Measurements from ENCODE around the gene DCUN1D4.

DCUN1D4 gene

GRCh38 chr4:51842554-51843308 is at the start of gene DCUN1D4:
TSS of gene DCUN1D4 (plus strand) at chr4:51843153. CDS start at chr4:51843243, 90 bp downstream.
- peak; percentile 100 for DNase-seq (ENCODE audit: low read depth, low spot score)

DNA sequence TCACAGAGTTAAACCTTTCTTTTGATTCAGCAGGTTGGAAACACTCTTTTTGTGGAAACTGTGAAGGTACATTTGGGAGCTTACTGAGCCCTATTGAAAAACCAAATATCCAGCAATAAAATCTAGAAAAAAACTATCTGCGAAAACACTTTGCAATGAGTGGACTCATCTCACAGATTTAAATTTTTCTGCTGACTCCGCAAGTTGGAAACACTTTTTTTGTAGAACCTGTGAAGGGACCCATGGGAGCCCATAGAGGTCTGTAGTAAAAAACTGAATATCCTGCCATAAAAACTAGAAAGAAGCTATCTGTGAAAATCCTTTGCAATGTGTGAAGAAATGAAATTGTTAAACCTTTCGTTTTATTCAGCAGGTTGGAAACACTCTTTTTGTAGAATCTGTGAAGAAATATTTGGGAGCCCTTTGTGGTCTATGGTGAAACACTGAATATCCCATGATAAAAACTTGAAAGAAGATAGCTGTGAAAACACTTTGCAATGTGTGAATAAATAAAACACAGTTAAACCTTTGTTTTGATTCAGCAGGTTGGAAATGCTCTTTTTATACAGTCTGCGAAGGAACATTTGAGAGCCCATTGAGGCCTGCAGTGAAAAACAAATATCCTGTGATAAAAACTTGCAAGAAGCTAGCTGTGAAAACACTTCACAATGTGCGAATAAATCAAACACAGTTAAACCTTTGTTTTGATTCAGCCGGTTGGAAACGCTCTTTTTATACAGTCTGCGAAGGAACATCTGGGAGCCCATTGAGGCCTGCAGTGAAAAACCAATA is 22.3 kb upstream of the DCUN1D4 start:
- no peak for DNase-seq (ENCODE audit: low read depth, low spot score)

- no peak for DNase-seq (ENCODE audit: low read depth, low spot score)
Observed at GRCh38 chr4:51825341-51825740, 17.6 kb upstream of the DCUN1D4 start.

GRCh38 chr4:51830156-51830720 is 12.7 kb upstream of the DCUN1D4 start:
- no peak for DNase-seq (ENCODE audit: low read depth, low spot score)

DNA sequence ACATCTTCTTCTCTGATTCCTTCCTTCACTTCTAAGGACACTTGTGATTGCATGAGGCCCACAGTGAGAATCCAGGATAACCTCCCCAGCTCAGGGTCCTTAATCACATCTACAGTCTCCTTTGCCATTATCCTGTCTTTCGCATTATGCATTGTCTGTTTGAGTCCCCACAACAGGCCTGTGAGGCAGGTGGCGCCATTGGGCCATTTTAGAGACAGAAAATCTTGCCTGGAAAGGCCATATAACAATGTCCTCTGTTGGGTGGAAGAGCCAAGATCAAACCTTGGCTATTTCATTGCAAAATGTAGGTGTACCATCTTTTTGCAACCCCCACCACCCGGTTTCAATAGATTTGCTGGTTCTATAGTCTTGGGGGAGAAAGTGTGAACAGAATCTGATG is 11.8 kb upstream of the DCUN1D4 start:
- DNase-seq (ENCODE audit: low read depth, low spot score): peak; percentile 71

DNA sequence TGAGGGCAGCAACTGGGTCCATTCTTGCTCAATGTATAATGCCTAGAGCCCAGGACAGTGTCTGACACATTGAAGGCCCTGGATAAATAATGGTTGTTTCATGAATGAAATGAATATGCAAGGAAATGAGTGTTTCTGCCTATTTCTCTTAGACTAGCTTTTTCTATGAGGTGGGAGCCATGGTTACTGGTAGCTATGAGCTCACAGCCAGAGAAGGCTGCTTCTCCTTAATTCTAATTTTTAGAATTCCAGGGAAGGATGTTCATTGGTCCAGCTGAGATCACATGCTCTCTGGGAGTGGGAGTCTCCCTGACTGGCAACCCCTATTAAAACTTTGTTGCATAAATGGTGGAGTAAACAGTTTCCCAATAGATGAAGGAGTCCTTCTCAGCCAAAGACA is 9.7 kb upstream of the DCUN1D4 start:
- no peak for DNase-seq (ENCODE audit: low read depth, low spot score)

- DNase-seq (ENCODE audit: low read depth, low spot score): no peak
Observed at GRCh38 chr4:51835079-51835478, 7.9 kb upstream of the DCUN1D4 start.

DNA sequence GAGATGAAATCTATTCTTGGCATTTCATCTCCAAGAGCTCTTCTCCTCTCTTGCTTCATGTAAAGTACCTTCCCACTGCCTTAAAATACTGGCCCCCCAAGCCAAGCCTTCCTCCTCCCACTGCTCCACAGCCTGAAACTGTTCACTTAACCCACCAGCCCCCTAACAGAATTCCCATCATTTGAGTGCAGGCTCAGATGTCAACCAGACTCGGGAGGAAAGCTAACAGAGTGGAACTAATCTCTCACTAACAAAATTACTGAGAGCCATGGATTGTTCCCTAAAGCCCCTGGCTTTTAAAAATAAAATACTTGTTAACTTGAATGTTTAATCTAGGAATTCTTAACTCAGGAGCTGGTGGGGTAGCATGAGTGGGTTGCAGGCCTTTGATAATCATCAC is 7.1 kb upstream of the DCUN1D4 start:
- no peak for DNase-seq (ENCODE audit: low read depth, low spot score)

DNA sequence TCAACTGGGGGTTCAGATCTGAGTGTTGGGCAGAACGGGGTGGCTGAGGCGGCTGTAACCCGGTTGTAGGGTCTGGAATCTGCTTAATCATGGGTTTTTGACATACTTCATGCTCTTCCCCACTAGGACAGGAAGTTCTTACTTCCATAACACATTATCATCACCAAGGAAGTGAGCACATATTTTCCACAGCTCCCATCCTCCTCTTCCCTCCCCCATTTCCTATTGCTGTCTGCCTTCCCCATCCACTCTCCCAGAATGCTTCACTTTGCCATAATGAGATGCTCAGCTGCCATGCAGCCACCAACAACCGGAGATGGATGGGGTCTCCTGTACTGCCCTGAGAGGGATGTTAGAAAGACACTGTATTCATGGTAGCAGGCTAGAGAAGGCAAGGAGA is 6.4 kb upstream of the DCUN1D4 start:
- no peak for DNase-seq (ENCODE audit: low read depth, low spot score)

GRCh38 chr4:51840781-51841180 is 2.2 kb upstream of the DCUN1D4 start:
- peak; percentile 20 for DNase-seq (ENCODE audit: low read depth, low spot score)

- DNase-seq (ENCODE audit: low read depth, low spot score): no peak
Observed at GRCh38 chr4:51842167-51842553, 793 bp upstream of the DCUN1D4 start.

DNA sequence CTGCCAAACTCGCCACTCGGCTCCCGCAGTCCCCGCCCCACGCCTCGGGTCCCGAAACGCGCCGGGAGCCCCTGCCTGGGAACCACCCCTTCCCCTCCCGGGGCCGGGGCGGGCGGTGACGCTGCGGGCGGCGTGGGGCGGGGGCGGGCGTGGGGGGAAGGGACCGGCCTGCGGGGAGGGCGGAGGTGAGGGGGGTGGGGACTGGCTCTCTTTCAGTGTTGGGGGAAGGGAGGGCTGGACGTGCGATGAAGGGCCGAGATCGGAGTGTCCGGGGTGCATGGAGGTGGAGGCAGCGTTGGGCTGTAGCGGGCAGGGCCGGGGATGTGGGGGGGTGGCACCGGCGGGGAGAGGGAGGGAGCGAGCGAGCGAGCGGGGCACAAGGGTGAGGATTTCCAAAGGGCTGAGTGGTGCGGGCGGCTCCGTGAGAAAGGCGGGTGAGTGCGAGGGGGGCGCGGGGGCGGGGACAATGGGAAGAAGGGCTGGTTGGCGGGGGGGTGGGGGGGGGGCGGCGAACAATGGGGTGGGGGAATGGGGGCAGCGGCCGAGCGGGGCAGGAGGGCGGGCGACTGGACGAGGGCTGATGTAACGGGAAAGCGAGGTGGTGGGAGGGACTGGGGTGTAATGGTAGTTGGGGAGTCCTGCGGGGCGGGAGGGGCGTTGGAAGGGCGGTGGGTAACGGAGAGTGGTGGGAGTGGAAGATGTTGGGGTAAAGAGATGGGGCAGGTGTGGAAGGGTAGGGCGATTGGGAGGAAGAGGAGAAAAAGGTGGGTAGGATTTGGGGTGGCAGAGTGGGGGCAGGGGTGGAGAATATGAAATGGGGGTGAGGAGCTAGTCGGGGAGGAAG is 578 bp downstream of the DCUN1D4 start:
- peak; percentile 80 for DNase-seq (ENCODE audit: low read depth, low spot score)

DNA sequence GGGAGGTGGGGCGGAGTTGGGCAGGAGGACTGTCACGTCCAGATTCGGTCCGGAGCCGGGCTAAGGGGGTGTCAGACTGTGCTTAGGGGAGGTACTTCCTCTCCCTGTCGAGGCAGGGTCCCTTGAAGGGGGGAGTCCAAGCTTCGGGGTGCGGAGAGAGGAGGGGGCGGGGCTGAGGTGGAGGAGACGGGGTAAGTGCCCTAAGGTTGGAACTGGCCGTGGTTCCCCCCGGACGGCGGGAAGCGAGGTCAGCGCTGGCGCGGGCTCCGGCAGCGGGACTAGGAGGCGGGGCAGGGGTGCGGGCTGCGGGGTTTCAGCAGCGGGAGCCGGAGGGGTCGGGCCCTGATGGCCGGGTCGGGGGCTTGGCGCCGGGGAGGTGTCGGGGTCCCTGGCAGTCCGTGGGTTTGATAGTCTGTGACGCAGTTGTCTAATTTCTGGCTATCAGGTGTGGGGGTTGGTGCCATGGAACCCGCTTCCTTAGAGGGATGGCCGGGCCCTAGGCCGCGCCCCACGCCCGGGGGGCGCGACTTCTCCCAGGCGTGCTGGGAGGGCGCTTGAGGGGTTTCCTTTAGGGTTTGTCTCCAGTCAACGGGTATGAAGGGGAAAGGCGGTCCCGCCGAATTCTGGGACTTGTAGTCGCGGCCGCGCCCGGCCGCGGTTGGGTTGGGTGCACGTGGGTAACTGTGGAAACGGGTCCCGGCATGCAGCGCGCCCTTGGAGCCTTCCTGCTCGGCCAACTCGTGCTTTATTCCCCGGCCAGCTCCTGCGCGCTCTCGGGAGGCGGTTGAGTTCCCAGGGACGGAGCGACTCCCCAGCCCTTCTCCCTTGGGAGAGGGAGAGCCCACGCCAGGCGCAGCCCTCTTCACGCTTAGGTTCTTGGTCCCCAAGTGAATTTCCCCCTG is 1.5 kb downstream of the DCUN1D4 start:
- peak; percentile 97 for DNase-seq (ENCODE audit: low read depth, low spot score)

DNA sequence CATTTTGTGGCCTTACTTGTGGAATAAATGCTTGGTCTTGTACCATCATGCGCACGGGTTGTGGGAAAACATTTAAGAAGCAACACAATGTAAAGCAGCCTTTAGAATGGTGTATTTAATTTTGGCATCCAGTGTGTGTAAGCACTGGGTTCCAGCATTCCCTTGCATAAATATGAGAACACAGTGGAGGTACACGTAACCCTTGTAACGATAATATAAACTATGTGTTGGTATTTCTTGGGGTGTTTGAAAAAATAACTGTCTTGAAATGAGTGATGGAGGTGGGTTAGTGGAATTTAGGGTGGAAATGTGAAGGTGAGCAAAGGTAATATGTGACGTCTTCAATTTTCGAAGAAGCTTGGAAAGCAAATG is 2.1 kb downstream of the DCUN1D4 start:
- no peak for DNase-seq (ENCODE audit: low read depth, low spot score)

DNA sequence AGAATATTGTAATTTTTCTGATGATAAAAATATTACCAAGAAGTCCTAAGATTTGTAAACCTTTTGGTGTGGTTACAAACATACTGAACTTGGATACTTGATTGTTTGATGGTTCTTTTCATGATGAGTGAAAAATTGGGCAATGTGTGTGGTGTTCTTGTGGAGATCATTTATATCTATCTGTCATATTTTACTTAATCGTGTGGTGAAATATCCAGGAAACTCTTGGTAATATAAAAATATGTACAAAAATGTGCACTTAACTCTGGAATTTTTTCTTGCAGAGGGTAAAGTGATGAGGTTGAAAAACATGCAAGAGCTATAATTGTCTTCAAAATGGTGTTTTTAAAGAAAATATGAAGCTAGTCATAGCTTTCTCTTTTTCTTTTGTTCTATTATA is 2.8 kb downstream of the DCUN1D4 start:
- no peak for DNase-seq (ENCODE audit: low read depth, low spot score)

DNA sequence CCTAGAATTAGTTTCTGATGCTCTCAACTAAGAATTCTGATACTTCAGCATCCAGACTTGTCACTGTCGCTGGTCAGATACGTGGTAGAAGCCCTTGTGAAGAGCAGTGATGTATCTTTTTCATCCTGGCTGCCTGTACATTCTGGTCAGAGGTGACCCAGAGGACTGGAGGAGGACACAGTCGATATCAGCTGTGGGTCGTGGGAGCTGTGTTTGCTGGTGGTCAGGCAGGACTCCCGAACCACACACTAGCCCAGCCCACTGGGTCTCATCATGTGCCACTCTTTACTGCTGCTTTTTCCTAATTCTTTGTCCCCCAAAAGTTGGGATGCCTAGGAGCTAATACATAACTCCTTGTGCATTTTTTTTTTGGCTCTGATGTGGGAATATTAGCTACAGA is 6.5 kb downstream of the DCUN1D4 start:
- no peak for DNase-seq (ENCODE audit: low read depth, low spot score)

- no peak for DNase-seq (ENCODE audit: low read depth, low spot score)
Observed at GRCh38 chr4:51850294-51850693, 7.3 kb downstream of the DCUN1D4 start.

DNA sequence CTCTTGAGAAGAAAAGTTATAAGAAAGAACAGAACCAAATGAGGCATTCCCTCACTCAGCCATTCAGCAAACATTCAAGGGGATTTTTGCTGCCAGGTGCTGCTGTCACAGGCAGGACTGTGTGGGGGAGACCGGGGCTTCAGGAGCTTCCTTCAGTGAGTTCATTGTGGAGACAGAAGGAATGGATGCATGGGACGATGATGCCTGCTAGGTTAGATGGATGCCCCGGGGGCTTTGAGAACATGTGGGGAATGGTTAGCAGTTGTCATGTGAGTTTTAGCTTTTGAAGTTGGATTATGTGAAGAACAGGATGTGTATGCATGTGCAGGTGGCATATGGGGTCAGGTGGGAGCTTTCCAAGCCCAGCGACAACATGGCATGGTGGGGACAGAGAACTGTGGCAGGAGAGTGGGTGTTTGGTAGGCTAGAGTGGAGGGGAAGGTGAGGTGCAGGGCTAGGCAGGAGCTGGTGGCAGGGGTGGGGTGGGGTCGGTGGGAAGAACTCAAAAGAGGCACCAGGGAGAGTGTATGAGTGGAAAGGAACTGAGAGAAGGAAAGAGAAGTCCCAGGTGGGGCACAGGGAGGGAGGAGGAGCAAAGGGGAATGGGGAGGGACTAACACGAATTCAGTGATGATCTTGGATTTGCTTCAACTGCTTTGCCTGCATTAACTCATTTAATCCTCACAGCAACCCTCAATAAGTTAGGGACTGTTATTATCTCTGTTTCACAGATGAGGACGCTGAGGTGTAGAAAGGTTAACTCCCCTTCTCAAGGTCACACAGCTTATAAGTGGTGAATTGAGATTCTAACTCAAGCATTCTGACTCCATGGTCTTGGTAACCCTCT is 8.4 kb downstream of the DCUN1D4 start:
- DNase-seq (ENCODE audit: low read depth, low spot score): no peak

- no peak for DNase-seq (ENCODE audit: low read depth, low spot score)
Observed at GRCh38 chr4:51851937-51852290, 9.0 kb downstream of the DCUN1D4 start.

Data from astrocyte of the hippocampus (primary cell).